WTC11 (cell line): Measurements from ENCODE around the gene LTK. TPM values are rescaled to one million over a fixed set of nuclear protein-coding genes. Genes with fewer than 3 reads are reported as not detected.

Experiments
- ATAC-seq: fragments of 200-7000 bp; cut with Tn5 transposase; 2 replicates; pipeline ENCODE4 v1.10.0; 2021; ENCODE audit warnings: mild to moderate bottlenecking, moderate library complexity
- CTCF ChIA-PET: fragments of 300-600 bp; sonication (Branson Sonifier 250); formaldehyde crosslinking; loops from one replicate; lab custom pipeline; 2021; ENCODE audit warnings: antibody characterized with exemption; lab: Charles Lee
- POLR2A ChIA-PET: fragments of 350-600 bp; sonication (Branson Sonifier 250); formaldehyde crosslinking; loops from one replicate; lab custom pipeline; 2021; ENCODE audit warnings: antibody characterized with exemption; lab: Charles Lee
- DNase-seq: peaks from one replicate; pipeline ENCODE4 v3.0.0; 2021; ENCODE audit warnings: low spot score
- H3K27ac Mint-ChIP-seq: 2 replicates; pipeline ENCODE4 v1.8.0; 2021; ENCODE audit warnings: mixed read lengths
- H3K27me3 Mint-ChIP-seq: 2 replicates; pipeline ENCODE4 v1.8.0; 2021; ENCODE audit warnings: low read depth, mild to moderate bottlenecking, moderate library complexity, mixed read lengths
- H3K36me3 Mint-ChIP-seq: 2 replicates; pipeline ENCODE4 v1.8.0; 2021; ENCODE audit warnings: mixed read lengths
- H3K4me1 Mint-ChIP-seq: 2 replicates; pipeline ENCODE4 v1.8.0; 2022; ENCODE audit warnings: mixed read lengths
- H3K4me3 Mint-ChIP-seq: 2 replicates; pipeline ENCODE4 v1.8.0; 2021; ENCODE audit warnings: mild to moderate bottlenecking, moderate library complexity, mixed read lengths
- H3K9me3 Mint-ChIP-seq: 2 replicates; pipeline ENCODE4 v1.8.0; 2021; ENCODE audit warnings: mixed read lengths
- AFF4 ChIP-seq: sonication (generic); formaldehyde crosslinking; IDR thresholded peaks from 2 replicates; pipeline ENCODE4 v1.8.1; 2023; ENCODE audit warnings: mild to moderate bottlenecking, missing genetic modification reagents, borderline replicate concordance
- CTCF ChIP-seq: fragments of 200-600 bp; IDR thresholded peaks from 2 replicates; pipeline ENCODE4 v1.8.0; 2022; ENCODE audit warnings: antibody characterized with exemption
- ETV6 ChIP-seq: sonication (generic); formaldehyde crosslinking; IDR thresholded peaks from 2 replicates; pipeline ENCODE4 v1.8.1; 2022; ENCODE audit warnings: mild to moderate bottlenecking, missing genetic modification reagents
- FOXK1 ChIP-seq: sonication (generic); formaldehyde crosslinking; IDR thresholded peaks from 2 replicates; pipeline ENCODE4 v1.8.0; 2022; ENCODE audit warnings: mild to moderate bottlenecking, moderate library complexity, missing genetic modification reagents
- HMGXB4 ChIP-seq: sonication (generic); formaldehyde crosslinking; IDR thresholded peaks from 2 replicates; pipeline ENCODE4 v1.8.1; 2023; ENCODE audit warnings: mild to moderate bottlenecking, moderate library complexity, missing genetic modification reagents
- MAX ChIP-seq: sonication (generic); formaldehyde crosslinking; IDR thresholded peaks from 2 replicates; pipeline ENCODE4 v1.8.0; 2022; ENCODE audit warnings: mild to moderate bottlenecking, missing genetic modification reagents
- MYBL2 ChIP-seq: sonication (generic); formaldehyde crosslinking; IDR thresholded peaks from 2 replicates; pipeline ENCODE4 v1.8.1; 2023; ENCODE audit warnings: mild to moderate bottlenecking, moderate library complexity, missing genetic modification reagents
- PREB ChIP-seq: sonication (generic); formaldehyde crosslinking; IDR thresholded peaks from 2 replicates; pipeline ENCODE4 v1.8.1; 2022; ENCODE audit warnings: mild to moderate bottlenecking, missing genetic modification reagents, moderate library complexity, borderline replicate concordance
- USF2 ChIP-seq: sonication (generic); formaldehyde crosslinking; IDR thresholded peaks from 2 replicates; pipeline ENCODE4 v1.8.1; 2023; ENCODE audit warnings: mild to moderate bottlenecking, missing genetic modification reagents, moderate library complexity
- ZNF121 ChIP-seq: sonication (generic); formaldehyde crosslinking; IDR thresholded peaks from 2 replicates; pipeline ENCODE4 v1.8.0; 2023; ENCODE audit warnings: missing genetic modification reagents
- ZNF219 ChIP-seq: sonication (generic); formaldehyde crosslinking; IDR thresholded peaks from 2 replicates; pipeline ENCODE4 v1.8.0; 2023; ENCODE audit warnings: missing genetic modification reagents, mild to moderate bottlenecking, borderline replicate concordance
- ZNF263 ChIP-seq: sonication (generic); formaldehyde crosslinking; IDR thresholded peaks from 2 replicates; pipeline ENCODE4 v1.8.1; 2022; ENCODE audit warnings: low read depth, mild to moderate bottlenecking, moderate library complexity, missing genetic modification reagents
- ZNF423 ChIP-seq: fragments of 250-450 bp; sonication (Bioruptor Pico); IDR thresholded peaks from 2 replicates; pipeline ENCODE4 v2.1.2; 2022; ENCODE audit warnings: mild to moderate bottlenecking, moderate library complexity
- ZNF532 ChIP-seq: fragments of 250-450 bp; sonication (Bioruptor Pico); IDR thresholded peaks from 2 replicates; pipeline ENCODE4 v1.9.0; 2021; ENCODE audit warnings: mild to moderate bottlenecking, borderline replicate concordance
- total RNA-seq: library from RNA; stranded (reverse); gene quantifications from 3 replicates; pipeline ENCODE4 v1.2.3, GENCODE V29; 2021

LTK gene
- total RNA-seq, 1 experiment from 2014 or later: 0.66 TPM

GRCh38 chr15:41558400-41559238 is 45.0 kb upstream of the LTK start, which contains the start of gene TYRO3:
TSS of gene TYRO3 (plus strand) at chr15:41559212. CDS start at chr15:41559258, 46 bp downstream.
- peak within 1 kb of the TSS; percentile 81 for H3K4me3 Mint-ChIP-seq
- CTCF ChIA-PET: interaction anchor here (0.6 to 3.5 kb wide), 36 partner anchors 8 to 346 kb away, joined by 3 to 38 read pairs (median 4); partner anchors contain the start of genes MAPKBP1, MGA and RPAP1
- peaks cover 54% of the 10 kb centered on the region for H3K4me1 Mint-ChIP-seq
- ATAC-seq: peak; percentile 16
- TF ChIP-seq ZNF263 (CRISPR knock-in tag) (peak; percentile 82), MYBL2 (CRISPR knock-in tag) (no peak)
- H3K36me3 Mint-ChIP-seq: peaks cover 4% of the 10 kb centered on the region; the same call in 1 of the 2 replicates
- H3K27ac Mint-ChIP-seq: peak within 1 kb of the TSS; percentile 81
- POLR2A ChIA-PET: interaction anchor here (0.7 to 2.6 kb wide), 6 partner anchors 9 to 45 kb away, joined by 3 to 20 read pairs (median 6); partner anchors contain the start of gene RPAP1
- H3K27me3 Mint-ChIP-seq: no peaks in the 10 kb centered on the region; the same call in 1 of the 2 replicates
- peak; percentile 69 for DNase-seq
- H3K9me3 Mint-ChIP-seq: no peaks in the 10 kb centered on the region

GRCh38 chr15:41557673-41558399 is 44.2 kb upstream of the LTK start:
- CTCF ChIA-PET: interaction anchor here (0.6 to 3.5 kb wide), 42 partner anchors 9 to 691 kb away, joined by 3 to 38 read pairs (median 4); partner anchors contain the start of genes MAPKBP1, MGA and RPAP1
- Mint-ChIP-seq H3K4me1 (peaks cover 46% of the 10 kb centered on the region), H3K4me3 (peak overlapping the region; percentile 80), H3K27me3 (no peaks in the 10 kb centered on the region; the same call in 1 of the 2 replicates), H3K27ac (peak overlapping the region; percentile 81), H3K36me3 (peaks cover 4% of the 10 kb centered on the region; the same call in 1 of the 2 replicates), H3K9me3 (no peaks in the 10 kb centered on the region)
- peak; percentile 76 for DNase-seq
- ATAC-seq: peak; percentile 75
- POLR2A ChIA-PET: interaction anchor here (0.7 to 2.6 kb wide), 5 partner anchors 10 to 46 kb away, joined by 4 to 20 read pairs (median 7); partner anchors contain the start of gene RPAP1
- TF ChIP-seq HMGXB4: 0 out of 2 replicates have a peak, but pooled peaks have one; percentile 11
- no peak for TF ChIP-seq AFF4
- TF ChIP-seq CTCF: peak; percentile 80
- TF ChIP-seq PREB: no peak
- no peak for TF ChIP-seq ZNF532 (CRISPR knock-in tag)
- peak; percentile 9; the same call in 1 of the 2 replicates for TF ChIP-seq ZNF423
- TF ChIP-seq ZNF121 (CRISPR knock-in tag): no peak
- peak; percentile 27; the same call in 1 of the 2 replicates for TF ChIP-seq FOXK1 (CRISPR knock-in tag)
- TF ChIP-seq ETV6: peak; percentile 58; the same call in 1 of the 2 replicates
- TF ChIP-seq ZNF219 (CRISPR knock-in tag): no peak
- peak; percentile 58 for TF ChIP-seq MAX
- 0 out of 2 replicates have a peak, but pooled peaks have one; percentile 6 for TF ChIP-seq USF2 (CRISPR knock-in tag)
- TF ChIP-seq, all 79 proteins: peak for 7
